ENCODE results near the gene SRP9.

SRP9 gene

GRCh38 chr1:225838793-225839192 lies 61.2 kb downstream of the SRP9 start:
- Histone ChIP-seq H4K20me1 (ENCODE audit: insufficient read depth, low read length, poor library complexity, severe bottlenecking) (no peaks in the 10 kb centered on the region), H3K4me1 (ENCODE audit: insufficient read depth, low read length, poor library complexity, severe bottlenecking) (no peaks in the 10 kb centered on the region), H3K9me2 (replicated peaks; ENCODE audit: low read depth, low read length) (no peaks in the 10 kb centered on the region), H3K4me2 (ENCODE audit: low read depth, low read length, poor library complexity, severe bottlenecking) (no peak overlapping the region), H3F3A (ENCODE audit: low read depth) (no peaks in the 10 kb centered on the region), H3K36me3 (ENCODE audit: insufficient read depth, low read length) (no peaks in the 10 kb centered on the region), H3K9ac (ENCODE audit: low read depth, low read length, poor library complexity, severe bottlenecking) (no peak overlapping the region), H3K27me3 (ENCODE audit: insufficient read depth, low read length, poor library complexity, severe bottlenecking) (no peaks in the 10 kb centered on the region), H3K9me3 (ENCODE audit: insufficient read depth, low read depth, low read length) (no peaks in the 10 kb centered on the region), H3K4me3 (ENCODE audit: low read length, poor library complexity, severe bottlenecking) (no peak overlapping the region), H2AFZ (ENCODE audit: low read length) (no peak overlapping the region), H3K79me2 (ENCODE audit: insufficient read depth, low read length) (no peaks in the 10 kb centered on the region)
- TF ChIP-seq, protein P1, sequence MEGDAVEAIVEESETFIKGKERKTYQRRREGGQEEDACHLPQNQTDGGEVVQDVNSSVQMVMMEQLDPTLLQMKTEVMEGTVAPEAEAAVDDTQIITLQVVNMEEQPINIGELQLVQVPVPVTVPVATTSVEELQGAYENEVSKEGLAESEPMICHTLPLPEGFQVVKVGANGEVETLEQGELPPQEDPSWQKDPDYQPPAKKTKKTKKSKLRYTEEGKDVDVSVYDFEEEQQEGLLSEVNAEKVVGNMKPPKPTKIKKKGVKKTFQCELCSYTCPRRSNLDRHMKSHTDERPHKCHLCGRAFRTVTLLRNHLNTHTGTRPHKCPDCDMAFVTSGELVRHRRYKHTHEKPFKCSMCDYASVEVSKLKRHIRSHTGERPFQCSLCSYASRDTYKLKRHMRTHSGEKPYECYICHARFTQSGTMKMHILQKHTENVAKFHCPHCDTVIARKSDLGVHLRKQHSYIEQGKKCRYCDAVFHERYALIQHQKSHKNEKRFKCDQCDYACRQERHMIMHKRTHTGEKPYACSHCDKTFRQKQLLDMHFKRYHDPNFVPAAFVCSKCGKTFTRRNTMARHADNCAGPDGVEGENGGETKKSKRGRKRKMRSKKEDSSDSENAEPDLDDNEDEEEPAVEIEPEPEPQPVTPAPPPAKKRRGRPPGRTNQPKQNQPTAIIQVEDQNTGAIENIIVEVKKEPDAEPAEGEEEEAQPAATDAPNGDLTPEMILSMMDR (conservative IDR thresholded peaks at IDR 0.05; ENCODE audit: low read length) = no peak
- no peak for TF ChIP-seq EZH2phosphoT487 (IDR thresholded peaks at IDR 0.05; ENCODE audit: borderline replicate concordance)
